MM.1S (cell line): ENCODE data around the gene SEC61A1.

ENCODE experiments used
- EZH2 ChIP-seq: fragments of 300-600 bp; sonication (generic); optimal IDR thresholded peaks from 2 replicates; pipeline ENCODE3; 2017; ENCODE audit warnings: low read depth, mild to moderate bottlenecking, antibody characterized with exemption, low read length, mixed read lengths
- TF ChIP-seq, protein P1 (sequence below): fragments of 300-600 bp; sonication (generic); IDR thresholded peaks from 2 replicates; pipeline ENCODE4 v1.5.1; 2016; ENCODE audit warnings: antibody characterized with exemption, low read length, mixed read lengths

DNA sequence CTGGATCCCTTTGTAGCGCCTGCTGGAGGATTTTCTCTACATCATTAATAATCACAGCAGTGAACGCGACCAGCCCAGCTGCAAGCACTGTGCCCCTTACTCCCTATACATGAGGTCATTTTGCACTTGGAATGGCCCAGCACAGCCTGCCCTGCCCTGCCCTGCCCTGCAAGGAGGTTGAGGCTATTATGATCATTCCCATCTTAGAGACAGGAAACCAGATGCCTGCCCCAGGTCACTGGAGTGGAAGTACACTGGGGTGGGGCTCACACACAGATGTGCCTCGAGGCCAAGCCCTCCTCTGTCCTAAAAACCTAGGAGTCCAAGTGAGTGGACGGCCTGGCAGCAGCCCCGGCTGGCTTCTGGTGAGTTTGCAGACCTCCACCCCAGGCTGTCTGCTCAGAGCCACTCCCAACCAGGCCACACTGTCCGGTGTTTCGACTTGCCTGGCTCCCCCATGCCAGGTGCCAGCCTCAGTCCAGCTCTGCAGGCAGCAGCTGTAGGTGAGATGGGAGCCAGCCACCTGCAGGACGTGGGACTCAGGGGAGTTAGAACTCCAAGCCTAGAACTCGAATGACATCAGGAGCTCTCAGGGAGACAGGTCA, 30.4 kb upstream of the SEC61A1 start:
- TF ChIP-seq, protein P1, sequence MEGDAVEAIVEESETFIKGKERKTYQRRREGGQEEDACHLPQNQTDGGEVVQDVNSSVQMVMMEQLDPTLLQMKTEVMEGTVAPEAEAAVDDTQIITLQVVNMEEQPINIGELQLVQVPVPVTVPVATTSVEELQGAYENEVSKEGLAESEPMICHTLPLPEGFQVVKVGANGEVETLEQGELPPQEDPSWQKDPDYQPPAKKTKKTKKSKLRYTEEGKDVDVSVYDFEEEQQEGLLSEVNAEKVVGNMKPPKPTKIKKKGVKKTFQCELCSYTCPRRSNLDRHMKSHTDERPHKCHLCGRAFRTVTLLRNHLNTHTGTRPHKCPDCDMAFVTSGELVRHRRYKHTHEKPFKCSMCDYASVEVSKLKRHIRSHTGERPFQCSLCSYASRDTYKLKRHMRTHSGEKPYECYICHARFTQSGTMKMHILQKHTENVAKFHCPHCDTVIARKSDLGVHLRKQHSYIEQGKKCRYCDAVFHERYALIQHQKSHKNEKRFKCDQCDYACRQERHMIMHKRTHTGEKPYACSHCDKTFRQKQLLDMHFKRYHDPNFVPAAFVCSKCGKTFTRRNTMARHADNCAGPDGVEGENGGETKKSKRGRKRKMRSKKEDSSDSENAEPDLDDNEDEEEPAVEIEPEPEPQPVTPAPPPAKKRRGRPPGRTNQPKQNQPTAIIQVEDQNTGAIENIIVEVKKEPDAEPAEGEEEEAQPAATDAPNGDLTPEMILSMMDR = no peak
- no peak for TF ChIP-seq EZH2
